HG02623 (cell line): ENCODE measurements around the gene TBC1D16.
"Not testable (repeated sequence)": the region's sequence is repeated elsewhere in the genome, so short reads cannot be mapped to it uniquely, and the experiment has no call there.

Source experiments
- ATAC-seq: cut with Tn5 transposase; IDR thresholded peaks from one replicate; pipeline ENCODE4 v1.9.1; 2021; ENCODE audit warnings: moderate library complexity; ENCODE audit not compliant: unreplicated experiment

The TBC1D16 gene

GRCh38 chr17:79977708-79978547 lies 57.7 kb downstream of the TBC1D16 start:
- no peak for ATAC-seq

- ATAC-seq = no peak
These were observed 58.5 kb downstream of the TBC1D16 start for GRCh38 chr17:79977161-79977631.

- no peak for ATAC-seq
These were observed 59.2 kb downstream of the TBC1D16 start for GRCh38 chr17:79976451-79976850.

GRCh38 chr17:79975498-79976134 lies 60.1 kb downstream of the TBC1D16 start:
- no peak for ATAC-seq

- ATAC-seq = no peak
These were observed 60.8 kb downstream of the TBC1D16 start for GRCh38 chr17:79974566-79975497.

- no peak for ATAC-seq
These were observed 64.0 kb downstream of the TBC1D16 start for GRCh38 chr17:79971651-79972050.

- ATAC-seq = no peak
These were observed 65.0 kb downstream of the TBC1D16 start for GRCh38 chr17:79970576-79971068.

GRCh38 chr17:79969906-79970305 lies 65.8 kb downstream of the TBC1D16 start:
- no peak for ATAC-seq

GRCh38 chr17:79968116-79968515 lies 67.6 kb downstream of the TBC1D16 start:
- no peak for ATAC-seq

GRCh38 chr17:79966681-79967080 lies 69.0 kb downstream of the TBC1D16 start:
- ATAC-seq = no peak

GRCh38 chr17:79965806-79966205 lies 69.9 kb downstream of the TBC1D16 start:
- ATAC-seq = no peak

GRCh38 chr17:79962467-79962866 lies 73.2 kb downstream of the TBC1D16 start:
- not testable (repeated sequence) for ATAC-seq

GRCh38 chr17:79961567-79961966 lies 74.1 kb downstream of the TBC1D16 start:
- ATAC-seq = not testable (repeated sequence)

GRCh38 chr17:79960788-79961522 lies 74.7 kb downstream of the TBC1D16 start:
- no peak for ATAC-seq

GRCh38 chr17:79959042-79959441 lies 76.6 kb downstream of the TBC1D16 start:
- no peak for ATAC-seq

GRCh38 chr17:79956853-79957252 lies 78.8 kb downstream of the TBC1D16 start:
- ATAC-seq = no peak

- ATAC-seq = not testable (repeated sequence)
These were observed 79.3 kb downstream of the TBC1D16 start for GRCh38 chr17:79956441-79956735.

- no peak for ATAC-seq
These were observed 79.8 kb downstream of the TBC1D16 start for GRCh38 chr17:79955691-79956440.

GRCh38 chr17:79955167-79955549 lies 80.5 kb downstream of the TBC1D16 start:
- ATAC-seq = no peak
